ENCODE results near the gene NUDT12. TPM values are rescaled to one million over a fixed set of nuclear protein-coding genes. Genes with fewer than 3 reads are reported as not detected.

Gene NUDT12
- total and polyA plus RNA-seq, 12 donors, result 4.4 to 17.0 (median 12.4) TPM

DNA sequence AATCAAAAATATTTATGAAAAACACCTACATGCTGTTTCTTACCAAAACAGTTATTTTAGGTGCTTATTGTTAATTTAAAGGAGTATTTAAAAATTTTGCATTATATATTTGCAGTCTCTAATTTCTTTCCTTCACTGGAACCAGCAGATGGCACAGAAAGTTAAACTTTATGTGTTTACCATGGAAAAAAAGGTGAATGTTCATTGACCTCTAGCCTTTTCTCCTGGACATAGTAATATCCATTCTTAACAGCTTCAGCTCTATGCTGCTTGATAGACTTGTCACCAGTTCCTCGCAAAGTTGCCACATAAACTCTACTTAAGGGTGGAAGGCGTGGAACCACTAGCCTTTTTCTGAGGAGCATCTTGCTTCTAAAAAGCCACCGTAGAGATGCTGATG, 38.7 kb upstream of the NUDT12 start:
- no peaks in the 10 kb centered on the region for H3K9me3 ChIP-seq
- H3K4me1 ChIP-seq, result no peaks in the 10 kb centered on the region
- H3K27me3 ChIP-seq, result no peaks in the 10 kb centered on the region
- no peak overlapping the region for H3K27ac ChIP-seq
- 95 to 98% methylated on average over 3 of the region's 3 CpGs for WGBS, 2 donors
- H3K36me3 ChIP-seq, result no peaks in the 10 kb centered on the region
- no peak for DNase-seq
- H3K4me3 ChIP-seq, result no peak overlapping the region
- TF ChIP-seq, protein P1, sequence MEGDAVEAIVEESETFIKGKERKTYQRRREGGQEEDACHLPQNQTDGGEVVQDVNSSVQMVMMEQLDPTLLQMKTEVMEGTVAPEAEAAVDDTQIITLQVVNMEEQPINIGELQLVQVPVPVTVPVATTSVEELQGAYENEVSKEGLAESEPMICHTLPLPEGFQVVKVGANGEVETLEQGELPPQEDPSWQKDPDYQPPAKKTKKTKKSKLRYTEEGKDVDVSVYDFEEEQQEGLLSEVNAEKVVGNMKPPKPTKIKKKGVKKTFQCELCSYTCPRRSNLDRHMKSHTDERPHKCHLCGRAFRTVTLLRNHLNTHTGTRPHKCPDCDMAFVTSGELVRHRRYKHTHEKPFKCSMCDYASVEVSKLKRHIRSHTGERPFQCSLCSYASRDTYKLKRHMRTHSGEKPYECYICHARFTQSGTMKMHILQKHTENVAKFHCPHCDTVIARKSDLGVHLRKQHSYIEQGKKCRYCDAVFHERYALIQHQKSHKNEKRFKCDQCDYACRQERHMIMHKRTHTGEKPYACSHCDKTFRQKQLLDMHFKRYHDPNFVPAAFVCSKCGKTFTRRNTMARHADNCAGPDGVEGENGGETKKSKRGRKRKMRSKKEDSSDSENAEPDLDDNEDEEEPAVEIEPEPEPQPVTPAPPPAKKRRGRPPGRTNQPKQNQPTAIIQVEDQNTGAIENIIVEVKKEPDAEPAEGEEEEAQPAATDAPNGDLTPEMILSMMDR (IDR thresholded peaks at IDR 0.05), result no peak
- ATAC-seq, result no peak
- intact Hi-C loops (cut with DNase I), result no loop called here

DNA sequence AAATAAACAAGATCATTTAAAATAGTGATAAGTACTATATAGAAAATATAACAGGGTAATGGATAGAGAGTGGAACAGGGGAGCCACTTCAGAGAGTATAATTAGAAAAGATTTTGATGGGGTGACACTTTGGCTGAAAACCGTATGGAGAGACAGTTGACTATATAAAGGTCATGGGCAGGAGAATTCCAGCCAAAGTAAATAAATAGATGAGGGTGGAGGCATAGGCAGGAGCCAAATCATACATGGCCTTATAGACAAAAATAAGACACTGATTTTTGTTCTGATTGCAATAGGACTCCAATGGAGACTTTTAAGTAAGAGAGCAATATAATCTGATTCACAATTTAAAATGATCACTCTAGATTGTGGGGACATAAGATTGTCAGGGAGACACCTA, 37.5 kb upstream of the NUDT12 start:
- H3K4me1 ChIP-seq, result no peaks in the 10 kb centered on the region
- WGBS, 2 donors, result 26 to 33% methylated on average over 1 of the region's 1 CpG
- no peak overlapping the region for H3K4me3 ChIP-seq
- no peaks in the 10 kb centered on the region for H3K27me3 ChIP-seq
- DNase-seq (no peak), ATAC-seq (no peak)
- TF ChIP-seq, protein P1 (IDR thresholded peaks at IDR 0.05), result no peak
- no peaks in the 10 kb centered on the region for H3K9me3 ChIP-seq
- no peaks in the 10 kb centered on the region for H3K36me3 ChIP-seq
- H3K27ac ChIP-seq, result no peak overlapping the region
- intact Hi-C loops (cut with DNase I), result no loop called here

DNA sequence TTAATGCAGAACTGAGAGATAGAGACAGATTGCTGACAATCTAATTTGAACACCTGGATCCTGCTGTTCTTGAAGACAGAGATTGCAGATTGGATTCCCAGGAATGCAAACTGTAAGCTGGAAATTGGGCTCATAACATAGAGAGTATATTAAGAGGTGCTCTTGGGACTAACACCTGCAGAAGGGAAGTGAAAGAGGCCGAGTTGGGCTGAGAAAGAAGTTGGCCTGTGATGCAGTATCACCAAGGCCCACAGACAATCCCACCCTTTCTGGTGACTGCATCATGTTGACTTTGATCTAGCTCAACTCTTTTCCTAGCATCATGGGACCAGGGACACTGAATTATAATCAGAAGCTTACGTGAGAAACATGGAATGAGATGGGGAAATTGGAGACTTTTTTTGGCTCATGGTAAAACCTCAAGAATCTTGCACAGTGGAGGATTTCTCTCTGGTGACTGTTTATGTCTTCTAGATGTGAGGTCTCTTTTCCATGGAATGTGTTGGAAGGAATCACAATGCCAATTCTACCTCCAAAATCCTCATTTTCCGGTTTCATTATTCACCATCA, 36.5 kb upstream of the NUDT12 start:
- DNase-seq, result no peak
- Histone ChIP-seq H3K27ac (no peak overlapping the region), H3K9me3 (no peaks in the 10 kb centered on the region), H3K4me1 (no peaks in the 10 kb centered on the region), H3K27me3 (no peaks in the 10 kb centered on the region), H3K4me3 (no peak overlapping the region), H3K36me3 (no peaks in the 10 kb centered on the region)
- intact Hi-C loops (cut with DNase I), result no loop called here
- TF ChIP-seq, protein P1 (IDR thresholded peaks at IDR 0.05), result no peak
- 89 to 90% methylated on average over 3 of the region's 3 CpGs for WGBS, 2 donors
- ATAC-seq, result no peak

DNA sequence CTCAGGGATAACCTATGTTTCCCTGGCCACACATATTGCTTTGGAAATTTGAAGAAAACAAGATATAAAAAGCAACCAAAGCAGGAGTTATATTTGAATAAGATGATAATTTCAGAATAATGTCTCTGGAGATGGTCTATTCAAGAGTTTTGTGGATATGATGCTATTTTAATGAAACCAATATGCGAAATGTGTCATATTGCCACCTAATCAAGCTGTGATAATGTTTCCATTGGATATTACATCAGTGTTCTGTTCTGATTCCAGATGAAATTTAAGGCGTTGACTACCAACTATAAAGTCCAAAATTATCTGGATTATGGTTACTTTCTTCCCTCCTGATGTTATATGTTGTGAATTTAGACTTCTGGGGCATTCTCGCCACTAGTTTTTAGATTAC, 27.6 kb upstream of the NUDT12 start:
- DNase-seq, result no peak
- H3K4me3 ChIP-seq, result no peak overlapping the region
- no peaks in the 10 kb centered on the region for H3K27me3 ChIP-seq
- no peak overlapping the region for H3K27ac ChIP-seq
- TF ChIP-seq, protein P1 (IDR thresholded peaks at IDR 0.05), result no peak
- no peaks in the 10 kb centered on the region for H3K4me1 ChIP-seq
- H3K36me3 ChIP-seq, result no peaks in the 10 kb centered on the region
- no peaks in the 10 kb centered on the region for H3K9me3 ChIP-seq
- intact Hi-C loops (cut with DNase I), result no loop called here
- no peak for ATAC-seq
- 83 to 89% methylated on average over 3 of the region's 3 CpGs for WGBS, 2 donors

All from heart right ventricle (tissue), 16 donors.